Fibroblast of lung (primary cell): ENCODE results near the gene SAMD7.

Experiments used
- EZH2 ChIP-seq: IDR thresholded peaks from 2 replicates; pipeline ENCODE4 v1.5.1; 2012; ENCODE audit warnings: low read length, control low read depth, mild to moderate bottlenecking; ENCODE audit errors: missing control alignments
- TF ChIP-seq, protein P1 (sequence below), 2 donors: IDR thresholded peaks in 1 of 2; conservative IDR thresholded peaks in 1 of 2; 1 replicate in 1 of 2; 2 replicates in 1 of 2; pipeline ENCODE4 v1.5.1; 2011 to 2012; ENCODE audit warnings: low read length in 2 of 2, control low read depth in 1 of 2, inconsistent platforms in 1 of 2, low read depth in 1 of 2, mild to moderate bottlenecking in 1 of 2

DNA sequence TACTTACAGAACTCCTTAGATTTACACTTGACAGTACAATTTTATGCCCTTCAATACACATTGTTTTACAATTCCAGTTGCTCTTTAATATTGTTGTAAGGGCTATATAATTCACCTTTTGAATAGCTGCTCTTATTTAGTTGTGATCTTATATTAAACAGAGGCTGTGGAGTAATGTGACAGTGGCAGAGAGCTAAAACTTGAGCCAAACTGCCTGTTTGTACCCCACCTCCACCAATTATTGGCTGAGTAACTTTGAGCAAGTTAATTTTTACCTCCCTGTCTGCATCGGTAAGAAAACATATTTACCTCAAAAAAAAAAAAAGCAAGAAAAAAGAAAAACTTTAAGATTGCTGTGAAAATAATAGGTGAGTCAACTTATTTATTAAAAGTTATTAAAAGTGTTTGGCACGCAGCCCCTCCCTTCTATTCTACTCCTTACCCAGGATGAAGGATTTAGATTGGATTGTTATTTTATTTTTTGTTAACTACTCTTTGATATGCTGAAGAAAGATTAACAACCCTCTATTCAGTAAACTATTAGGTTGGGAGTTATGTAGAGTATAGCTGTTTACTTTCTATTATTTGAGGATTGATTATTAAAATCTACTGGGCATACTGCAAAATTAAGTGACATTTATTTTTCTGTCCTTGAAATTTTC, 57.0 kb downstream of the SAMD7 start:
- TF ChIP-seq, protein P1, sequence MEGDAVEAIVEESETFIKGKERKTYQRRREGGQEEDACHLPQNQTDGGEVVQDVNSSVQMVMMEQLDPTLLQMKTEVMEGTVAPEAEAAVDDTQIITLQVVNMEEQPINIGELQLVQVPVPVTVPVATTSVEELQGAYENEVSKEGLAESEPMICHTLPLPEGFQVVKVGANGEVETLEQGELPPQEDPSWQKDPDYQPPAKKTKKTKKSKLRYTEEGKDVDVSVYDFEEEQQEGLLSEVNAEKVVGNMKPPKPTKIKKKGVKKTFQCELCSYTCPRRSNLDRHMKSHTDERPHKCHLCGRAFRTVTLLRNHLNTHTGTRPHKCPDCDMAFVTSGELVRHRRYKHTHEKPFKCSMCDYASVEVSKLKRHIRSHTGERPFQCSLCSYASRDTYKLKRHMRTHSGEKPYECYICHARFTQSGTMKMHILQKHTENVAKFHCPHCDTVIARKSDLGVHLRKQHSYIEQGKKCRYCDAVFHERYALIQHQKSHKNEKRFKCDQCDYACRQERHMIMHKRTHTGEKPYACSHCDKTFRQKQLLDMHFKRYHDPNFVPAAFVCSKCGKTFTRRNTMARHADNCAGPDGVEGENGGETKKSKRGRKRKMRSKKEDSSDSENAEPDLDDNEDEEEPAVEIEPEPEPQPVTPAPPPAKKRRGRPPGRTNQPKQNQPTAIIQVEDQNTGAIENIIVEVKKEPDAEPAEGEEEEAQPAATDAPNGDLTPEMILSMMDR (conservative IDR thresholded peaks at IDR 0.05 in 1 of 2, IDR thresholded peaks at IDR 0.05 in 1 of 2; ENCODE audit: low read depth in 1 of 2, low read length in 2 of 2): no peak
- TF ChIP-seq EZH2: no peak
